ENCODE data around the gene MTX1.
"Not testable (repeated sequence)": the region's sequence is repeated elsewhere in the genome, so short reads cannot be mapped to it uniquely, and the experiment has no call there.

Gene MTX1

DNA sequence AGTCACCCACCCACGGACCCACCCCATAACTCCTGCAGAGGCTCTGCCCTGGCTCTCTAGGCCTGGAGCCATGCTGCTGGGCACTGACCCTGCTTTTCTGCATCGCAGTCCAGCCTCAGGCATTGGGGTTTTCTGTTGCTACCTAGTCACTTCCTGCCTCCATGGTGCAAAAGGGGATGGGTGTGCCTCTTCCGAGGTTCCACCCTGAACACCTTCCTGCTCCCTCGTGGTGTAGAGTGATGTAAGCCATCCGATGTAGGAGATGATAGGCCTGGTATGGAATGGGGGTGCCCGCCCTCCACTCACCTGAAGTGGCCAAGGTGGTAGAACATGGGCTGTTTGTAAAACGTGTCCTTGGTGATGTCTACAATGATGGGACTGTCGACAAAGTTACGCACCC, 26.9 kb downstream of the MTX1 start:
- not testable (repeated sequence) for DNase-seq (ENCODE audit: low spot score)

DNA sequence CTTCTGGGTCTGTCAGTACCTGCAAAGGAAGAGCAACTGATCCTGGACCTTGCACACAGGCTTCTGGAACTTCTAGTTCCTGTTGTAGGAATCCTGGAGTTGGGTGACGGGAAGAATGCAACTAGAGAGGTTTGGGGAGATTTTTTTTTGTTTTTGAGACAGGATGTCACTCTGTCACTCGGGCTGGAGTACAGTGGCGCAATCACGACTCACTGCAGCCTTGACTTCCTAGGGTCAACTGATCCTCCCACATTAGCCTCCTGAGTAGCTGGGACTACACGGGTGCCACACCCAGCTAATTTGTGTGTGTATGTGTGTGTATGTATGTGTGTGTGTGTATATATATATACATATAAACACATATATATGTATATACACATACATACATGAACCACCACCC, 28.0 kb downstream of the MTX1 start:
- no peak for DNase-seq (ENCODE audit: low spot score)

DNA sequence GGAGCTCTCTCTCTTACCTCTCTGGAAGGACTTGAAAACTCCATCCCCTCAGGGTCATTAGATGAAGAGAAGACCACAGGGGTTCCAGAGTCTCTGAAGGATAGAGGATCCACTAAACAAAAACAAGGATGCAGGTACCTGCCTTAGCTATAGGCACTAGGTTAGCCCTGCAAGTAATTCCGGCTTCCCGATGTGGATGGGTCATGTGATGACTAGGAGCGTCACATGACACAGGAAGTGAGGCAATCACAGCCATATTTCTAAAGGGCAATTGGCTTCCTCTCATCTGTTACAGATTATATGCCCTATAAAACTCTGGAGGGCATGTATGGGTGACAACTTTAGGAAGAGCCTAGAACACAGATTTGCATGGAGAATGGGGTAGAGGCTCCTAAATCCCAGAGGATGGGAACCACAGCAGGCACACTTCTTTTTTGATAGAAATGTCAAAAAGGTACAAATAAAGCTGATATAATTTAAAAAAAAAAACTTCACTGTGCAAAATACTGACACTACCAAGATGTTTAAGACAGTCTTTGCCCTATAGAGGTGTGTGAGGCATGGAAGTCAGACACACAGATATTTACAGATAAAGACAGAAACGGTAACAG, 32.7 kb downstream of the MTX1 start:
- peak; percentile 73 for DNase-seq (ENCODE audit: low spot score)

DNA sequence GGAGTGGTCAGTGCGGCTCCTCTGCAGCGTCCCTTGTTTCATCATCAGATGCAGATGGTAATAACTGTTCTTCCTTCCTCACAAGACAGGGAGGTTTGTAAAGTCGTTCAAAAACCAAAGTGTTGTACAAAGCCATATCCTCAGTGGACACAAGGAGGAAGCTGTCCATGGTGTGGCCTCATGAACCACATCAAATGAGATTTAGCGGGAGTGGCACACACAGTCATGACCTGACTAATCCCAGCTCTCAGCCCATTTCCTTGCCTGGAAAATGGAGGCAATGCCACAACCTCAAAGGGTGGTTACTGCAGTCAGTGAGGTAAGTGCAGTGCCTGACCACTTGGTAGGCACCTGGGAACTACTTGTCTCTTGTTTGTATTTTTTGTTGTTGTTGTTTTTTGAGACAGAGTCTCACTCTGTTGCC, 33.4 kb downstream of the MTX1 start:
- no peak for DNase-seq (ENCODE audit: low spot score)

DNA sequence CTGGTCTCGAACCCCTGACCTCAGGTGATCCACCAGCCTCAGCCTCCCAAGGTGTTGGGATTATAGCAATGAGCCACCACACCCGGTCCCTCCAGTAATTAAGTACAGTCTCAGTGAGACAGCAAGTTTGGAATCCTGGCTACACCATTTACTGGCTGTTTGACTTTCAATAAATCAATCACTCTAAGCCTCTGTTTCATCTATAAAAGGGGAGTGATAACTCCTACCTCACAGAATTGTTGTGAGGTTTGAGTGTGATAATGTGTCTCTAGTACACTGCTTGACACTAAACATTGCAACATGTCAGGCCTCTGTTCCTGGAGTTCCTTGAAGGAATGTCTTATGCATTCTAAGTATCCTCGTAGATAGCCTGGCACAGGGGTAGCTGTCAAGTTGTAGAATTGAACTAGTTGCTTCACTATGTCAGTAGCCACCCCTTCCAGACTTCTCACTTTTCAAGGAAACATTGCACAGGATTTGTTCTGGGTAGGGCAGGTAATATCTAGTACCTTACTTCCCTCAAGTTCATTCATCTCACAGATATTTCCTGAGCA, 34.4 kb downstream of the MTX1 start:
- no peak for DNase-seq (ENCODE audit: low spot score)

DNA sequence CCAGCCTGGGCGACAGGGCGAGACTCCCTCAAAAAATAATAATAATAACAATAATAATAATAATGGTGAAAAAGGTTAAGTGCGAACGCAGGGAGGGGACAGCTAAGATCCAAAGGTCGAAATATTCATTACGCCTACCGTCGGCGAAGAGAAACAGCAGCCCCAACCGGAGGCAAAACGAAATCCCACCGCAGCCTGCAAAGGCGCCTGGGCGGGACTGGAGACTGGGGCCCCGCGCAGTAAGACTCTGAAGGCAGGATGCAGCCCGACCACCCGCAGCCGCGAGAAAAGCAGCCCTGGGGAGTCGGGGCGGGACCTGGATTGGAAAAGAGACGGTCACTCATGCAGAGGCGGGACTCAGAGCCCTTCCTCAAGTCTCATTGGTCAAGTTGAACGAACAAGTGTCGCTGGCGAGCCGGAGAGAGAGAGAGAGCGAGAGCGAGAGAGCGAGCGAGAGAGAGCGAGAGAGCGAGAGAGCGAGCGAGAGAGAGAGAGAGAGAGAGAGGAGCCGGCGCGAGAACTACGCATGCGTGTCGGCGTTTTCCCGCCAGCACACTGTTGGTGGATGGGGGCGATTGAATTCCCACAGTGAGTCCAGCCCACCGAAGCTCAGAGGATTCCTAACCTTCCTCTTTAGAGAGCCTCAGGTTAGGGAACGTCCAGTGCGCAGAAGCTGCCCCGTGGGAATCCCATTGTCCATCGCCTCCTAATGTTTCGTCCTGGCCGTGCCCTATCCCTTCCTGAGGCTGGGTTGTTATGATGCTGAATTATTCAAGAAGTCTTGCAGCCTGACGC, 36.1 kb downstream of the MTX1 start:
- DNase-seq (ENCODE audit: low spot score) = peak; percentile 93

DNA sequence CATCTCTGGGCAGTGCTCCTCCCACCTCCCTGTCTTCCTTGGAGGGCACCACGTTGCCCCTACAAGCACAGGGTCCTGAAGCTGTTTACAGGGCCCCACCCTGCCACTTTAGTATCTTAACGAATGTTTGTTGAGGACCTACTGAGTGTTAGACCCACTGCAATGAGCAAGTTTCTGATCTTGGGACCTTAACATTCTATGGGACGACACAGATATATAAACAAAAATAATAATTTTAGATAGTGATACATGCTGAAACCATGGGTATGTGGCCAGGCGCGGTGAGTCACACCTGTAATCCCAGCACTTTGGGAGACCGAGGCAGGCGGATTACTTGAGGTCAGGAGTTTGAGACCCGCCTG, 36.6 kb downstream of the MTX1 start:
- DNase-seq (ENCODE audit: low spot score) = no peak

DNA sequence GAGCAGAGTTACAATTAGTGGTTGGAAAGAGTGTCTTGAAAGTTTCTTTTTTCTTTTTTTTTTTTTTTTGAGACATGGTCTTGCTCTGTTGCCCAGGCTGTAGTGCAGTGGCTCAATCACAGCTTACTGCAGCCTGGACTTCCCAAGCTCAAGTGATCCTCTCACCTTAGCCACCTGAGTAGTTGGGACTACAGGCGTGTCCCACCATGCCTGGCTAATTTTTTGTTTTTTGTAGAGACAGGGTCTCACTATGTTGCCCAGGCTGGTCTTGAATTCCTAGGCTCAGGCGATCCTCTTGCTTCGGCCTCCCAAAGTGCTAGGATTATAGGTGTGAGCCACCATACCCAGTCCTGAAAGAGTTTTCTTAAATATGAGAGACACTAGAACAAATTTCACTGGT, 38.3 kb downstream of the MTX1 start:
- DNase-seq (ENCODE audit: low spot score) = not testable (repeated sequence)

DNA sequence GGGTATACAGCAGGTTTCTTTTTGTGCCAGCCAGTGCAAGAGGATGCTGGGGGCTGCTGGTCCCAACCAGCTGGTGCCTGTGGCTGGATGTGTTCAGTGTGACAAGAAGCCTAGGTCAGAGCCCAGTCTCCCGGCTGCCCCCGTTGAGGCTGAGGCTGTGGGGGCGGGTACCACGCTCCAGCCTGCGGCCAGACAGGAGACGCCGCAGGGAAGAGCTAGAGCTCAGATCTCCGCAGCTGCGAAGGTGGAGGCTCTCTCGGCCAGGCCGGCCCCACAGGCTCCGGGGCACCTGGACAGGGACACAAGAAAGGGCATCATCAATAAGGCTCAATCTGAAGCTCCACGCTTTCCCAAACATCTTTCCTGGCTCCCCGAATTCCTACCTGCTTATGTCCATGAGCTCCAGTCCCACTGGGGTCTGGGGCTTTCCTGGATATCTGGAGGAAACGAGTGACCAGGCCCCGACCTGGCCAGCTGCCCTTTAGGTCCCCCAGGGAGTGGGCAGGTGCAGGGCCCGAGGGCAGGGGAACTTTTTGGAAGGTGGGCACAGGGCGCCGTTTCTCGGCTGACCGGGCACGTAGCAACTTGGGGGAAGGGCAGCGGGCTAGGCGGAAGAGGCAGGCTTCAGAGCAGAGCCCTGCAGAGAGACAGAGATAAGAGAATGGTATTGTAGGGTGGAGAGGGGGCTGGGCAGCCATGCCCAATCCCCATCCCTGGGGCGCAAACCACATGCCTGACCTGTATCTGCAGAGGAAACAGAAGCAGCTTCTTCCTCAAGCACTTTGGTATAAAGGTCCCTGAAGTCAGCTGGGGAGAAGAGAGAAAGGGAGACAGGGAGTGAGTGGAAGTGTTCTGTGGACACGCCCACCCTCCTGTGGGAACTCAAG, 39.4 kb downstream of the MTX1 start:
- no peak for DNase-seq (ENCODE audit: low spot score)

DNA sequence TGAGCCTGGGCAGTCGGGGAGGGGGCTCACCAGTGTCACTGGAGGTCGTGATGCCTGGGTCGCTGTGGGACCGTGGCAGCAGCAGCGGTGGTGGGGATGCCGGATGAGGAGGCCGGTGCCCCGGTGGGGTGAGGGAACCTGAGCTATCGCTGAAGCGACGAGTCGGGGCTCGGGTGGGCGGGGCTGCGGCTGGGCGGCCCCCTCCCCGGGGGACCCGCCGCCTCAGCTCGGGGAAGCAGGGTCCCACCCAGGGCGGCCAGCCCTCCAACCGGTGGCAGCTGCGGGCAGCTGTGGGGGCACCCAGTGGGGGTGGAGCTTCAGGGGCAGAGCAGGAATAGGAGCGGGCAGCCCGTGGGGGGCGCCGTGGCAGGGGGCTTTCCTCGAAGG, 41.7 kb downstream of the MTX1 start:
- DNase-seq (ENCODE audit: low spot score) = no peak

DNA sequence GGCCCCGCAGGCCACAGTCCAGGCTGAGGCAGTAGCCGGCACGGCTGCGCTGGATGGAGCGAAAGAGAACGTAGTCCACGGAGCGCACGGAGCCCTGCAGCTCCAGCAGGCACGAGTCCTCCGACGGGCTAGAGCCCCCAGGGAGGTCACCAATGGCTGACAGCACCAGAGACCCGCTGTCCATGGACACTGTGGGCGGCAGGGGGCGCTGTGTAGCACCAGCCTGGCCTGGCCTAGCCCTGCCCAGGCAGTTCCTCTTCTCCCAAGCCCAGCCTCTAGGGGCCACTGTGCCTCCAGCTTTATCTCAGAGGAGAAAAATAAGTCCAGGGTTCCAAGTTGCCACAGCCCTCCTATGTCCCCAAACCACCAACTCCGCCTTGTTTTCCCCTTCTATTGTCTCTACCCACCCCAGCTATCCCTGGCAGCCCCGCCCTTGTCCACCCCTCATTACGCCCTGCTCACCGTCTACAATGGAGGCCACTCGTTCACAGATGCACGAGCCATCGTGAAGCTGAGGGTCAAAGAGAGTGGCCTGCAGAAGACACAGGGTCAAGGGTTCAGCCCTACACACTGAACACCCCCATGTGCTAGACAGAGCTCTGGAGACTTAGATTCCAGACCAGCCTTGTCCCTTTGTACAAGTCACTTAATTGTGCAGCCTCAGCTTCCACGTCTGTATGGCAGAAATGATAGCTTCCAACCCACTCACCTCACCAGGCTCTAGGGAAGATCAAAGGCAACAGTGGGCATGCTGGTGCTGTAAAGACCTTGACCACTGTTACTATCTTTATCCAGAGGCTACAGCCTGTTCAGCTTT, 42.3 kb downstream of the MTX1 start:
- DNase-seq (ENCODE audit: low spot score) = peak; percentile 96

DNA sequence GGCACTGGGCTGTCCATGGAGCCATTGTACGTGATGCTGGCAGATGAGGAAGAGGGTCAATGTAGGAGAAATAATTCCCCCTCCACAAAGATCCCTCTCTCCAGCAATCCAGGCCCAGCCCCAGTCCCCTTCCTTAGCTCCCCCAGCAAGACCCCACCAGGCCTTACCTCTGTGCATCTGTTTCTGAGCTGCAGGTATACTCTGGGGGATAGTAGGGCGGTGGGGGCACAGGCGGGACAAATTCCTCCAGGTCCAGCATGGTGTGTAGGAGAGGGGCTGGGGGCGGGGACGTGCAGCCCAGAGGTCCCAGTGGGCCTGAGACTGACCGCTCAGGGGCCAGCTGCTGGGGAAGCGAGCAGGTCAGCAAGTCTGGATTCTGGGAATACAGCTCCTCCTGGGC, 43.1 kb downstream of the MTX1 start:
- no peak for DNase-seq (ENCODE audit: low spot score)

DNA sequence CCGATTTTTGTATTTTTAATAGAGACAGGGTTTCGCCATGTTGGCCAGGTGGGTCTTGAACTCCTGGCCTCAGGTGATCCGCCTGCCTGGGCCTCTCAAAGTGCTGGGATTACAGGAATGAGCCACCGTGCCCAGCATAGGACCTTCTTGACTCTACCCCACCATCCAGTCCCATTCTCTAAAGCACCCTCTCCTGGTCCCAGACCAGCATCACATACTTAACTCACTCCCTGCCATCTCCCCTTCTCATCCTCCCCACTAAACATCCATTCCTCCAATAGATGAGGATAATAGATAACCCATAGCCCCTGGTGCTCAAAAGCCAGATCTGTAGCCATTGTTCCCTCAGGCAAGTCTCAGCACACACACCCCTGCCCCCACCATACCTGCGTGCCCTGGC, 44.7 kb downstream of the MTX1 start:
- DNase-seq (ENCODE audit: low spot score) = no peak

DNA sequence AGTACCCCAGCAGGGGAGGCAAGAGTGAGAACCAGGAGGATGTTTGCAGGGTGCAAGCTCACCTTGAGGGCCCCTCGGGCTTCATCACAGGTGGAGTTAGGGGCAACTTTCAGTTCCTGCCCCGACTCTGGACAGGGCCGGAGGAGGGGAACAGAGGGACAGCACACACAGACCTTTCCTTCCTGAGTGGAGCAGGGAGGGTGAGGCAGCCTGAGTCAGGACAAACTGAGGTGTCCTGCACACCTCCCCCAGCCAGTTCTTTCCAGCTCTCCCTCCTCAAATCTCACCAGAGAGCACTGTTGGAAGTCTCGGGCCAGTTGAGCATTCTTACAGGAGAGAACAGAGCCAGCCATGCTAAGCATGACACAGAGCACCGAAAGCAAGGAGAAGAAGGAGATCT, 45.3 kb downstream of the MTX1 start:
- DNase-seq (ENCODE audit: low spot score) = no peak

DNA sequence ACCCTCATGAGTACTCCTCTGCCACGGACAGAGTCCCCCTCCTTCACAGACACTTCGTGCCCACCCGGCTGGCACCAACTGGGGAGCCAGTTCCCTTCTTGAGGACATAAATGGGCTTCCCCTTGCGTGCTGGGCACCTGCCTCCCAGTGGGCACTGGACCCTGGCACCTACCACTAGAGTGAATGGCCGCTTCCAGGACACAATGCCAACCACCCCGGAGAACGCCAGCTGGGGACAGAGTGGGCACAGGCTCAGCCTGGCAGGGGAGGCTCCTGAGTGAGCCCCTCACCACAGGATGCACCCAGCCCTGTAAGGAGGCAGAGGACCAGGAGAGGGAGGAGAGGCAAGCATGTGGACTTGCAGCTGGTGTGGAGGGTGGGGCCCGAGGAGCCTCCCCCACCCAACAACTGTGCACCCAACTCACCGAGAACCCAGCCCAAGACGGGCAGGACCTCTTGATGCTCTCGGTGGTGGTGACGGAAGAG, 45.8 kb downstream of the MTX1 start:
- peak; percentile 32 for DNase-seq (ENCODE audit: low spot score)

DNA sequence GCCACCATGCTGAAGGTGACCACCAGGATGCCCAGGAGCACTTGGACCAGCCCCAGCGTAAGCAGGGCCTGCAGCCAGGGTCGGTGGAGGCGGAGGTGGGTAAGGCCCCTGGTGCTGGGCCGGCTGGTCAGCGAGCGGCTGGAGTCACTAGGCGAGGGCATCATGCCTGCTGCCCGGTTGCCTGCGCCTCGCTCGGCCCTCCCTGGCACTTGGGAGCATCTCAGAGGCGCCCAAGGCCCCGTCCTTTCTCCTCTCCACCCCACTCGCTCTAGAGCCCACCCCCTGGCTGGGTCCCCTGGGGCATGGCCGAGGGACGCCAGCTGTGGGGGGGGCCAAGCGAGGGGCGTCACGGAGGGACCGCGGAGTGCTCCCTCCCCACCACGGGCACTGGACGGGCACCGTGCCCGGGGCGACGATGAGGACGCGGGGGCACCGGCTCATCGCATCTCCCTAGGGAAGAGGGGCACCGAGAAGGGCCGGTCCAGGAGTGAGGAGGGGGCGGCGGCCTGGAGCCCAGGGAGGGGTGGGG, 46.3 kb downstream of the MTX1 start:
- peak; percentile 52 for DNase-seq (ENCODE audit: low spot score)

DNA sequence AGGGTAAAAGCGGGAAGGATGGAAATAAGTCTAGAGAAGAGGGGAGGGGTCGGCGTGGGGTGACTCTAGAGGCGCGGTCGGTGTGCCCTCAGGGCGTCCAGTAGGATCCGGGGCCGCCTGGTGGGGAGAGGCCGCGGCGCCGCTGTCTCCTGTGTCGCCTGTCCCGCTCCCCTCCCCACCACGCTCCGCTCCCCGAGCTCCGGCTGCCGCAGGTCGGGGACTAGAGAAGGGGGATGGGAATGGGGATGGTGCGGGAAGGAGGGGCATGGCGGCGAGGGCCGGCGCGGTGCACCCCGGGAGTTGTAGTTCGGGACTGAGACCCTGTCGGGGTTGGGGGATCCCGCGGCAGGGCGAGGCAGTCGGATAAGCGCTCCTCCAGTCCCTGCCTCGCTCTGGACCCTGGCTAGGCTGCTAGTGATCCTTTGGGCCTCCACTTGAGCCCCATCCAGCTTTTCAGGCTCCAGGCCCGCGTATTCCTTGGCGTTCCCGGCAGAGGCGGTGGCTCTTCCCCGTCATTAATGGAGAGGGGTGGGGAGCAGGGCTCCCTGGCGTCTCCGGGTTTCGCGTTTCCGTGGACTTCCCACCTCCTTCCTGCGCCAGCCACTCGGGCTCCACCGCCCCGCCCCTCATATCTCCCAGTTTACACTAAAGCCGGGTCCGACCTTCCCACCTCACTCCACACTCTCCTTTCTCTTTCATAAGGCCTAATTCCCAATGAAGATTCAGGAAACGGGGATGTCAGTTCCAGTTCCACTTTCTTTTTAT, 46.9 kb downstream of the MTX1 start, which contains the start of gene ENTREP3:
TSS of gene ENTREP3 (minus strand) at position 241 of the 765 bp plus-strand sequence. CDS start 606 bp downstream, outside the sequence.
- peak; percentile 92 for DNase-seq (ENCODE audit: low spot score)

DNA sequence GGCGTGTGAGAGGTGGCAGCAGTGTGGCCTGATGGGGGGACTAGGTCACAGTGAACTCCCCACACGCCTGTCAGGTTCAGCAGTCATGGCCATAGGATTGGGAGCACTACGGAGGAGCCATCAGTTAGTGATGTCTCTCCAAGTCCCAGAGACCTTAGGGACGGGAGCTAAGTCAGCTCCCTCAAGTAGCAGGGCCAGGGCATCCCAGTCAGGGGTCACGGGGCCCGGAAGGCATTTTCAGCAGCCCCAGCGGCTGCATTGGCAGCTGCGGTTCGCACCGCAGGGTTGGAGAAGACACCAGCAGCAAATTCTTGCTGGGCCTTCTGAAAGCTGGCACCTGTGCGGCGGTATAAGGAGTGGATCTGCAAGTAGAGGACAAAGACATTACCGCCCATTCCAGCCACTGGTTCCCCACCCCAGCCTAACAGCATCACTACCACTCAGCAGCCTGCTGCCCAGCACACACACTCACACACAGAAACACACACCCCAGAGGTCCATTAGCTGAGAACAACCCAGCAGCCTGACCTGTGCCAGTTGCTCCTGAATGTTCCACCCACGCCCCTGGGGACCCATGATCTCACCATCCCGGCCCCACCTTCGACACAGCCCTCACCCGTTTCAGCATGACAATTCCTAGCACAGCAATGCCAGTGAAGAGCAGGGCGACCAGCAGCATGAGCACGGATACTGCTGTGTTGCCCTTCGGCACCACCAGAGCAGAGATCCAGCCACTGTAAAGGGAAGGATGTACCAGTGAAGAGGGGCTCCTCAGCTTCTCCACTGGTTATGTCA, 47.8 kb downstream of the MTX1 start:
- DNase-seq (ENCODE audit: low spot score) = no peak

DNA sequence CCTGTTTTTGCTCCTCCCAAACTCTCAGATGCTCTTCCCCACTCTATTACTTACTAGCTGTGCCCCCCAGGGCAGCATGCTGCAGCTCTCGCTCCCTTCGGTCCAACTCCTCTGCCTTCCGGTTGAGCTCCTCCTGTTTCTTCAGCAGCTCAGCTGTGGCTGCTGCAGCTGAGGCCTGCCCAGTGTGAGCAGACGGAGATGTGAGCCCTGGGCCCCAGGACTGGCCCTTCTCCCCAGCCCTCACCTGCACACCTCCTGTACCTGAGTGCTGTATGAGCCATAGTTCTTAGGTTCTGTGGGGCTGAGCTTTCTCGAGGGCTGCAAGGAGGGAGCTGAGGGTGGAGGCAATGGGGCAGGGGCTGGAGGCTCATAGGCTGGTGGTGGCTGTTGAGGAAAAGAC, 51.8 kb downstream of the MTX1 start:
- no peak for DNase-seq (ENCODE audit: low spot score)

DNA sequence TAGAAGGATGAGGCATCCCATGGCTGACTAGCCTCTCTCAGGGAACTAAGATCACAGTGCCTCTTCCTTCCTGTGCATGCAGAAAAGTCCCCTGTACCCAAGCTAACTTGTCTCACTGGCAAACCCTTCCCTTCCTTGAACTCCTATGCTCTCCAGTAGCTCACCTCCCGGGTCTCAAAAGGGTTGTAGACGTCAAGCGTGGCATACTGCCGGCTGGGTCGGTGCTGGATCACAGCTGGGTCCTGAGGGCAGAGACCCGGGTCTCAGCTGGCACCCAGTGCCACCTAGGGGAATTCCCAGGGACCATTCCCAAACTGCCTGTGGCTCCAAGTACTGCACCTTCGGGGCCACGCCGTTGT, 53.0 kb downstream of the MTX1 start:
- DNase-seq (ENCODE audit: low spot score) = peak; percentile 35

Data from AG08396 (cell line).